WTC11 (cell line): ENCODE results near the gene MYO1H. TPM values are rescaled to one million over a fixed set of nuclear protein-coding genes. Genes with fewer than 3 reads are reported as not detected.

Experiments
- ATF1 ChIP-seq: sonication (generic); formaldehyde crosslinking; IDR thresholded peaks from 2 replicates; pipeline ENCODE4 v1.8.1; 2023; ENCODE audit warnings: mild to moderate bottlenecking, moderate library complexity, missing genetic modification reagents
- ATF6 ChIP-seq: sonication (generic); formaldehyde crosslinking; IDR thresholded peaks from 2 replicates; pipeline ENCODE4 v1.8.1; 2023; ENCODE audit warnings: mild to moderate bottlenecking, missing genetic modification reagents
- CBFB ChIP-seq: sonication (generic); formaldehyde crosslinking; IDR thresholded peaks from 2 replicates; pipeline ENCODE4 v1.8.1; 2022; ENCODE audit warnings: mild to moderate bottlenecking, low read depth, missing genetic modification reagents
- E2F1 ChIP-seq: sonication (generic); formaldehyde crosslinking; IDR thresholded peaks from 2 replicates; pipeline ENCODE4 v1.8.0; 2022; ENCODE audit warnings: mild to moderate bottlenecking, missing genetic modification reagents
- E2F4 ChIP-seq: sonication (generic); formaldehyde crosslinking; IDR thresholded peaks from 2 replicates; pipeline ENCODE4 v1.8.1; 2022; ENCODE audit warnings: low read depth, mild to moderate bottlenecking, moderate library complexity, missing genetic modification reagents, borderline replicate concordance
- ESRRA ChIP-seq: sonication (generic); formaldehyde crosslinking; IDR thresholded peaks from 2 replicates; pipeline ENCODE4 v1.8.1; 2022; ENCODE audit warnings: mild to moderate bottlenecking, missing genetic modification reagents, borderline replicate concordance
- FOXP4 ChIP-seq: sonication (generic); formaldehyde crosslinking; IDR thresholded peaks from 2 replicates; pipeline ENCODE4 v1.8.0; 2022; ENCODE audit warnings: mild to moderate bottlenecking, missing genetic modification reagents
- HMGA2 ChIP-seq: fragments of 250-450 bp; sonication (Bioruptor Pico); IDR thresholded peaks from 2 replicates; pipeline ENCODE4 v1.4.0; 2021; ENCODE audit warnings: mild to moderate bottlenecking, moderate library complexity
- JAZF1 ChIP-seq: fragments of 250-450 bp; sonication (Bioruptor Pico); IDR thresholded peaks from 2 replicates; pipeline ENCODE4 v1.9.0; 2021; ENCODE audit warnings: moderate library complexity, mild to moderate bottlenecking, inconsistent platforms
- JUN ChIP-seq: sonication (generic); formaldehyde crosslinking; IDR thresholded peaks from 2 replicates; pipeline ENCODE4 v1.8.0; 2023; ENCODE audit warnings: mild to moderate bottlenecking, missing genetic modification reagents
- MLX ChIP-seq: sonication (generic); formaldehyde crosslinking; IDR thresholded peaks from 2 replicates; pipeline ENCODE4 v1.8.1; 2023; ENCODE audit warnings: mild to moderate bottlenecking, missing genetic modification reagents, moderate library complexity
- MXD4 ChIP-seq: fragments of 250-450 bp; sonication (Bioruptor Pico); IDR thresholded peaks from 2 replicates; pipeline ENCODE4 v1.8.0; 2021; ENCODE audit warnings: mild to moderate bottlenecking, moderate library complexity, borderline replicate concordance
- MYBL2 ChIP-seq: sonication (generic); formaldehyde crosslinking; IDR thresholded peaks from 2 replicates; pipeline ENCODE4 v1.8.1; 2023; ENCODE audit warnings: mild to moderate bottlenecking, moderate library complexity, missing genetic modification reagents
- NR2C2 ChIP-seq: sonication (generic); formaldehyde crosslinking; IDR thresholded peaks from 2 replicates; pipeline ENCODE4 v1.8.0; 2022; ENCODE audit warnings: mild to moderate bottlenecking, missing genetic modification reagents
- PRDM15 ChIP-seq: sonication (generic); formaldehyde crosslinking; IDR thresholded peaks from 2 replicates; pipeline ENCODE4 v1.8.0; 2022; ENCODE audit warnings: missing genetic modification reagents
- RORB ChIP-seq: fragments of 250-450 bp; sonication (Bioruptor Pico); IDR thresholded peaks from 2 replicates; pipeline ENCODE4 v1.9.0; 2021; ENCODE audit warnings: mild to moderate bottlenecking
- SMAD3 ChIP-seq: sonication (generic); formaldehyde crosslinking; IDR thresholded peaks from 2 replicates; pipeline ENCODE4 v1.8.0; 2022; ENCODE audit warnings: missing genetic modification reagents, mild to moderate bottlenecking, borderline replicate concordance
- SMAD4 ChIP-seq: sonication (generic); formaldehyde crosslinking; IDR thresholded peaks from 2 replicates; pipeline ENCODE4 v1.8.0; 2022; ENCODE audit warnings: mild to moderate bottlenecking, missing genetic modification reagents
- SP1 ChIP-seq: sonication (generic); formaldehyde crosslinking; conservative IDR thresholded peaks from 2 replicates; pipeline ENCODE4 v1.8.1; 2022; ENCODE audit warnings: missing genetic modification reagents
- TEAD1 ChIP-seq: sonication (generic); formaldehyde crosslinking; IDR thresholded peaks from 2 replicates; pipeline ENCODE4 v1.8.0; 2022; ENCODE audit warnings: mild to moderate bottlenecking, missing genetic modification reagents
- USF1 ChIP-seq: sonication (generic); formaldehyde crosslinking; IDR thresholded peaks from 2 replicates; pipeline ENCODE4 v1.8.0; 2022; ENCODE audit warnings: mild to moderate bottlenecking, missing genetic modification reagents
- USF2 ChIP-seq: sonication (generic); formaldehyde crosslinking; IDR thresholded peaks from 2 replicates; pipeline ENCODE4 v1.8.1; 2023; ENCODE audit warnings: mild to moderate bottlenecking, missing genetic modification reagents, moderate library complexity
- ZNF138 ChIP-seq: sonication (generic); formaldehyde crosslinking; conservative IDR thresholded peaks from 2 replicates; pipeline ENCODE4 v1.8.1; 2022; ENCODE audit warnings: mild to moderate bottlenecking, moderate library complexity, missing genetic modification reagents
- ZNF232 ChIP-seq: sonication (generic); formaldehyde crosslinking; IDR thresholded peaks from 2 replicates; pipeline ENCODE4 v1.8.0; 2022; ENCODE audit warnings: mild to moderate bottlenecking, missing genetic modification reagents
- ZNF317 ChIP-seq: sonication (generic); formaldehyde crosslinking; IDR thresholded peaks from 2 replicates; pipeline ENCODE4 v1.8.1; 2023; ENCODE audit warnings: low read depth, mild to moderate bottlenecking, moderate library complexity, missing genetic modification reagents, borderline replicate concordance
- ZNF671 ChIP-seq: fragments of 250-450 bp; sonication (Bioruptor Pico); IDR thresholded peaks from 2 replicates; pipeline ENCODE4 v1.8.0; 2021; ENCODE audit warnings: mild to moderate bottlenecking
- total RNA-seq: library from RNA; stranded (reverse); gene quantifications from 3 replicates; pipeline ENCODE4 v1.2.3, GENCODE V29; 2021

Gene MYO1H
- total RNA-seq, 1 experiment from 2014 or later, result 0.44 TPM

GRCh38 chr12:109310247-109311125 is 37.2 kb upstream of the MYO1H start (continued):
- TF ChIP-seq MYBL2 (CRISPR knock-in tag), result peak; percentile 70; the same call in 1 of the 2 replicates
- peak; percentile 84; the same call in 1 of the 2 replicates for TF ChIP-seq ZNF232
- TF ChIP-seq ESRRA, result peak; percentile 54; the same call in 1 of the 2 replicates
- peak; percentile 73; the same call in 1 of the 2 replicates for TF ChIP-seq FOXP4
- TF ChIP-seq MLX (CRISPR knock-in tag), result no peak
- no peak for TF ChIP-seq SMAD4
- TF ChIP-seq ATF1 (CRISPR knock-in tag), result 0 out of 2 replicates have a peak, but pooled peaks have one; percentile 73
- peak; percentile 71 for TF ChIP-seq SMAD3
- TF ChIP-seq RORB (CRISPR knock-in tag), result no peak
- peak; percentile 35; the same call in 1 of the 2 replicates for TF ChIP-seq TEAD1 (CRISPR knock-in tag)
- no peak for TF ChIP-seq NR2C2 (CRISPR knock-in tag)
- TF ChIP-seq ZNF317 (CRISPR knock-in tag), result peak; percentile 55; the same call in 1 of the 2 replicates
- no peak for TF ChIP-seq ZNF671 (CRISPR knock-in tag)
- TF ChIP-seq CBFB (CRISPR knock-in tag), result no peak
- TF ChIP-seq JAZF1, result no peak
- TF ChIP-seq USF1 (CRISPR knock-in tag), result peak; percentile 52; the same call in 1 of the 2 replicates
- no peak for TF ChIP-seq ATF6 (CRISPR knock-in tag)
- TF ChIP-seq PRDM15 (CRISPR knock-in tag), result no peak
- TF ChIP-seq MXD4, result no peak
- peak; percentile 67; the same call in 1 of the 2 replicates for TF ChIP-seq JUN (CRISPR knock-in tag)
- 0 out of 2 replicates have a peak, but pooled peaks have one; percentile 63 for TF ChIP-seq ZNF138 (CRISPR knock-in tag)
- TF ChIP-seq SP1 (CRISPR knock-in tag), result peak; percentile 52; the same call in 1 of the 2 replicates
- 0 out of 2 replicates have a peak, but pooled peaks have one; percentile 63 for TF ChIP-seq E2F1 (CRISPR knock-in tag)
- TF ChIP-seq USF2 (CRISPR knock-in tag), result no peak
- no peak for TF ChIP-seq E2F4 (CRISPR knock-in tag)
- no peak for TF ChIP-seq HMGA2 (CRISPR knock-in tag)
